Activated CD4-positive, alpha-beta T cell treated with anti-CD3 and anti-CD28 coated beads for 4 hours (primary cell): ENCODE measurements around the gene TMEM256.
"Not testable (repeated sequence)": the region's sequence is repeated elsewhere in the genome, so short reads cannot be mapped to it uniquely, and the experiment has no call there.

Experiments used
- DNase-seq, 2 donors: peaks; one replicate each; pipeline ENCODE4 v3.0.0-alpha.2; 2020

The TMEM256 gene

DNA sequence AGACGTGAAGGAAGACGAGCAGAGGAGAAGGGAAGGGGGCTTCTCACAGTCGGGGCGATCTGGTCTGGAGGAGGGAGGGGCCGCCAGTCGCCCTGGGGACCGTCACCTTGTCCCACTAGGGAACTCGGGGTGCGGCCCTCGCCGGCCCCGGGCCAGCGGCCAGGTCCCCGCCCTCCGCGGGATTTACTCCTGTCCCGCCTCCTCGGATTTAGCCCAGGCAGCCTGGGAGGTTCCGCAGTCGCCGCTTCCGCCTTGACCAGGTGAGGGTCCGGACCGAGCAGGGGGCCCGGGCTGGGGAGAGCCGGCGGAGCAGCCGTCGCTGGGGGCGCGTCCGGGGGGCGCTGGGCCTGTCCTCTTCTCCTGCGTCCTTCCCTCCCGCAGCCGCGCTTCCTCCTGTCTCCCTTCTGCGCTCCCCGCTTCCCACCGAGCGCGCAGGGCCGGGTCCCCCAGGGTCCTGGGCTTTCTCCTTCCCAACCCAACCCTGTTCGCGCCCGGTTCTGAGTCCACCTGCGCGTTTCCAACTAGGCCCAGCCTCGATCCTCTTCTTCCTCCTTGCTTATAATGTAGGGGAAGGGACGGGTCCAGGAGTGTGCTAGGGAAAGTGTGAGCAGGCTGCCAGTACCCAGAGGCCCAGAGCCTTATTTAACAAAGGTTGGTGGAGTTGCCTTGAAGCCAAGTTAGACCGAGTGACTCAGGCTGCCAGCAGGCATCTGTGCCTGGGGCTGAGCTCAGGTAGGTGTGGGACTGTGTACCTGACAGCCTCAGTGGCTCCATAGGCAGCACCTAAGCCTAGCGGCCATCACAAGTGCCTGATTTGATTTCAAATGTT, 22.8 kb downstream of the TMEM256 start, which contains the start of gene TNK1:
Gene TNK1 (plus strand): TSS at position 235 of the 829 bp plus-strand sequence. CDS start 1,838 bp downstream, outside the sequence.
- DNase-seq = no peak

DNA sequence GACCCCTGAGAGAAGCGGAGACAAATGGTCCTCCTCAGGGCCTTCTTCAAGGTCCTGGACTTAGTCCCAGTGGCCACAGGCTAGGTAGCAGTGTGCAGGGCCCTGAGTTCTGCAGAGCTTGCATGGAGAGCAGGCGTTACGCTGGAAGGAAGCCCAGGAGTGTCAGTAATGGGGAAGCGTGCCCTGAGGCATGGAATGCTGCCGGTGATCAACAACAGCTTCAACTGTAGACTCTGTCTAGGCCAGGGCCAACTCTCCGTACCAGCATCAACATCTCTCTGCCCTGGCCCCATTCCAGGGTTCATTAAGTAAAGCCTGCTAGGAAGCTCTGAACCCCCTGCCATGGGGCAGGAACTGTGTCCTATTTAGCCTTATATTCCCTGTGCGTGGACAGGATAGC, 23.6 kb downstream of the TMEM256 start:
- DNase-seq = no peak

DNA sequence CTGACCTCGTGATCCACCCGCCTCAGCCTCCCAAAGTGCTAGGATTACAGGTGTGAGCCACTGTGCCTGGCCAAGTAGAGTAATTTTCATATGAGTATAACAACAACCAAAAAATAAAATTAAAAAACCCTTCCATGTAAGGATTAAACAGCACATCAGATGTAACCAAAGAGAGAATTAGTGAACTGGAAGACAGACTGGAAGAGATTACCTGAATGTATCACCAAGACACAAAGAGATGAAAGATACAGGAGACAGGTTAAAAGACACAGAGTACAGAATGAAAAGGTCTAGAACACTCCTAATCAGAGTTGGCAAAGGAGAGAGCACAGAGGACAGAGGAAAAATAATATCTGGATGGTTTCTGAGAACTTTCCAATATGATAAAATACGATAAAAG, 24.8 kb downstream of the TMEM256 start:
- DNase-seq = no peak

DNA sequence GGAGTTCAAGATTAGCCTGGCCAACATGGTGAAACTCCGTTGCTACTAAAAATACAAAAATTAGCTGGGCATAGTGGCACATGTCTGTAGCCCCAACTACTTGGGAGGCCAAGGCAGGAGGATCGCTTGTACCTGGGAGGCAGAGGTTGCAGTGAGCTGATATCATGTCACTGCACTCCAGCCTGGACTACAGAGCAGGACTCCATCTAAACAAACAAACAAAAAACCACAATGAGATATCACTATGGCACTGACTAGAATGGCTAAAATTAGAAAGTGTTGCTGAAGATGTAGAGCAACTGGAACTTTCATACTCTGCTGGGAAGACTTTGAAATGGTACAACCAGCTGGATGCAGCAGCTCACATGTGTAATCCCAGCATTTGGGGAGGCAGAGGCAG, 29.5 kb downstream of the TMEM256 start:
- DNase-seq = no peak

DNA sequence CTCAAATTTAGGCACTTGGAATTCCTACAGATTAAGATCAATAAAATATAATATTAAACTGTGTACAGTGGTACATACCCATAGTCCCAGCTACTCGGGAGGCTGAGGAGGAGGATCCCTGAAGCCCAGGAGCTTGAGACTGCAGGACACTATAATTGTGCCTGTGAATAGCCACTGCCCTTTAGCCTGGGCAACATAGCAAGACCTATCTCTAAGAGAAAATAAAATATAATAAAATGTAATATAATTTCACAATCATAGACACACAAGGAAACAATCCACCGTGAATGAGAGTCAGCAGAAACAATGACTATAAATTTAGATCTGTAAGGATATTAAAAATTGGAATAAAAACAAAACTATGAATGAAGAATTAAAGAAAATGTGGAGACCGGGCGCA, 33.0 kb downstream of the TMEM256 start:
- no peak for DNase-seq

DNA sequence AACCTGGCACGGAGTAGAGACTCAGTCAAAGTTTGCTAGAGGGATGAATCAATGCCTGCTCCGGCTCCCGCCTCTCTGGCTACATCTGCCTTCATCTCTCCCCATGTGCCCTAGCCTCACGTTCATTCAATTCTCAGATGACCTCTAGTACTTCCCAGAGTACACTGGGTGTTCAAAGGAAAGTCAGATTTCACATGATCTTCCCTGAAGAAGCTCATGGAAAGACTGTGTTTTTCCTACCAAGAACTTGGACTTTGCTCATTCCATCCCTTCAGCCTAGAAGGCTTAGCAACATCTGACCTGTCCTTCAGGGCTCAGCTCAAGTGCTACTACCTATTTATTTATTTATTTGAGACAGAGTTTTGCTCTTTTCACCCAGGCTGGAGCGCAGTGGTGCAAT, 34.1 kb downstream of the TMEM256 start:
- no peak for DNase-seq

DNA sequence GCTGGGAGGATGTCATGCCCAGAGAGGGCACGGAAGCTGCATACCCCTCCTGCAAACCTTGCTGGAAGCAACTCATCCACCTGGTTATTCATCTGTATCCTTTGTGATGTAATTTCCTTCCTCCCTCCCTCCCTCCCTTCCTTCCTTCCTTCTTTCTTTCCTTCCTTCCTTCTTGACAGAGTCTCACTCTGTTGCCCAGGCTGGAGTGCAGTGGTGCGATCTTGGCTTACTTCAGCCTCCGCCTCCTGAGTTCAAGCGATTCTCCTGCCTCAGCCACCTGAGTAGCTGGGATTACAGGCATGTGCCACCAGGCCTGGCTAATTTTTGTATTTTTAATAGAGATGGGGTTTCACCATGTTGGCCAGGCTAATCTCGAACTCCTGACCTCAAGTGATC, 35.3 kb downstream of the TMEM256 start:
- not testable (repeated sequence) for DNase-seq

DNA sequence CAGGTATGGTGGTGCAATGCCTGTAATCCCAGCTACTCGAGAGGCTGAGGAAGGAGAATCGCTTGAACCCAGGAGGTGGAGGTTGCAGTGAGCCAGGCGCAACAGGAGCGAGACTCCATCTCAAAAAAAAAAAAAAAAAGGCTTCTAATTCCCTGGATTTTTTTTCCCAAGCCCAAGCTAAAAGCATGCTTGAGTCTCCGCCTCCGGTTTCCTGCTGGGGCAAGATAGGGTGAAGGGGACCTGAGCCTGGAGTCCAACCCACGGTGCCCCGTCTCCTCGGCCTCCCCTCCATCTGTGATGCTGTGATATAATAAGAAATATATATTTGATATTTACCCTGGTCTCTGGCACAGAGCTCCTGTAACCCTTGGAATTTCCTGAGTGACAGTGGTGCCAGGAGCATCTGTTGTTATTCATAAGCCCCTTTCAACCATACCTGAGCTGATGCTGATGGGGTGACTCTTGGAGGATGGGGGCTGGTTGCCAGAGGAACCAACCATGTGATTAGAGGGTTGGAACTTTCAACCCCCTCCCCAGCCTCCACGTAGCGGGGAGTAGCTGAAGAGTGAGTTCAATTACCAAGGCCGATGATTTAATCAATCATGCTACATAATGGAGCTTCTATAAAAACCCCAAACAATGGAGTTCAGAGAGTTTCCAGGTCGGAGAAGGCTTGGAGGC, 35.8 kb downstream of the TMEM256 start:
- DNase-seq = no peak

DNA sequence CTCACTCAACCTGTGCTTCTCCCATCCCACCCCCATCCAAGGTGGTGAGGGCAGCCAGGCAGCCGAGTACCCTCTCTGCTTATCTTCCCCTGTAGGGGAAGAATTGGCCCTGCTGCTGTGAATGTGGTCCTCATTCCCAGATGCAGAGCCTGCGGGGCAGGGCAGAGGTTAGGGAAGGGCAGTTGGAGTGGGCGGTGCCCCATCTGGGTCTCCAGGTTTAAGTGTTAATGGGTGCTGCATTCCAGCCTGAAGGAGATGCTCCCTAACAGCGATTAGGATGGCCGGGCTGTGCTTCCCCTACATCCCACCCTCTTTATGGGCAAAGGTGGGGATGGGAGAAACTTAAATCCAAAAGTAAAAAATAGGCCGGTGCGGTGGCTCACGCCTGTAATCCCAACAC, 36.8 kb downstream of the TMEM256 start:
- DNase-seq = no peak

DNA sequence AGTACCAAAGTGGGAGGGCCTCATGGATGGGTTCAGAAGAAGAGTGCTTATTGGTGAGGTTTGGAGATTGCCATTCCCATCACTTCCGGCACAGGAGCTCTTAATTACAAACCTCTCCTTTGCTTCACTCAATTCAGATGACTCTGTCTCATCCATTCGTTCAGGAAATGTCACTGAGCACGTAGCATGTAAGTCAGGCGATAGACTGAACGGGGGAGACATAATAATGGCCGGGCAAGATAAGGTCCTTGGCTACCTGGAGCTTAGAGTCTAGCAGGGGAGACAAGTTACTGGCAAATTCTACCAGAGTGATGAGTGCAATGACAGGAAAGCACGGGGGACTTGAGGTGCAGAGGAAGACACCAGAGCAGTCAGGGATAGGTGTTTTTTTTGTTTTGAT, 37.9 kb downstream of the TMEM256 start:
- not testable (repeated sequence) for DNase-seq

DNA sequence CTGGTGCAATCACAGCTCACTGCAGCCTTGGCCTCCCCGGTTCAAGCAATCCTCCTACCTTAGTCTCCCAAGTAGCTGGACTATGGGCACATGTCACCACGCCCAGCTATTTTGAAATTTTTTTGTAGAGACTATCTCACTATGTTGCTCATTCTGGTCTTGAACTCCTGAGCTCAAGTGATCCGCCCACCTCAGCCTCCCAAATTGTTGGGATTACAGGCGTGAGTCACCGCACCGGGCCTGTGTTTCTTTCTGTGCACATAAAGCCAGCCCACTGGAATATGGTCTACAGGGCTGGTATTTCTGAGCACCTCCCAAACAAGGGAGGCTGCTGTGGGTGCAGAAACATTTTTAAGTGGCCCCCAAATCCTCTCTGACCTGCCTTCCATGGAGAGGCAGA, 40.6 kb downstream of the TMEM256 start:
- DNase-seq = no peak

DNA sequence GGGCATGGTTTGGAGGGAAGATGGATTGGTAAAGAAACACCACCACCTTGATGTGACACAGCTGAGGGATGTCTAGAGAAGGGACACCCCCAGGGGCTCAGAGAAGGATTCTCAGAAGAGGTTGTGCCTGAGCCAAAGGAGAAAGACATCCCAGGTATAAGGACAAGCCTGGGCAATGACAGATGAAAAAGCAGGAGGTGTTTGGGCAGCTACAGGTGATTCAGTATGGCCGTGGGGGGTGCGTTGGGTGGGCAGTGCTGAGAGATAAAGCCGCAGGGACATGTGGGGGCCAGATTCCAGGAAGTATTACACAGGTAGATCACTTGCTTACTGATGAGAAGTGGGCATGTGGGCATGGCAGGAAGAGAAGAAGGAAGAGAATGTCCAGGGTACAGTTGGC, 42.0 kb downstream of the TMEM256 start:
- no peak for DNase-seq

DNA sequence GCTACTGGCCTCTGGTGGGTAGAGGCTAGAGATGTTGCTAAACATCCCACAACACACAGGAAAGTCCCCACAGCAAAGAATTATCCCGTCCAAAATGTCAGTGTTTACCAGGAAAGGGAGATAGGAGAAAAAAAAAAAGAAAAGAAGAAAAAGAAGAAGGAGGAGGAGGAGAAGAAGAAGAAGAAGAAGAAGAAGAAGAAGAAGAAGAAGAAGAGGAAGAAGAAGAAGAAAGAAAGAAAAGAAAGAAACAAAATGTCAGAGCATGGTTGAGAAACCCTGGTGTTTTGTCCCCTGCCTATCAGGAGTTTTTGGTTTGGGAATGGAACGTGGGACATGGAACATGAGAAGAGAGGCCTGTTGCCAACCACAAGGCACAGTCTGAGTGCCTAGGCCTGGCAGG, 46.5 kb downstream of the TMEM256 start:
- no peak for DNase-seq

DNA sequence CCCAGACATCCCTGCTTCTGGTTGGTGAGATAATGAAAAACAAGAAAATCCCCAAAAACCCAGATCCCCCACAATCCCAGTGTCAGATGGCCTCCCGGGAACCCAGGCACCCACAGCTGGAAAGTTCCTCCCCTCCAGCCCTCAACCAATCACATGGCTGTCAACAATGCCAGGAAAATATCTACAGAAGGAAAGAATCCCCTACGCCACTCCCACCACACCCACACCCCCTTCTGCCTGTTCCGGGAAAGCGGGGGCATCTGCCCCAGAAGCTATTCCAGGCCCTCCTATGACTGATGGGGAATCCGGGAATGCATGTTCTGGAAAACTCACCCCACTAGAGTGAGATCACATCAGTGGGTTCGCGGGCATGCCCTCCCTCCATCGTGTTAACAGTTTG, 47.1 kb downstream of the TMEM256 start:
- no peak for DNase-seq

DNA sequence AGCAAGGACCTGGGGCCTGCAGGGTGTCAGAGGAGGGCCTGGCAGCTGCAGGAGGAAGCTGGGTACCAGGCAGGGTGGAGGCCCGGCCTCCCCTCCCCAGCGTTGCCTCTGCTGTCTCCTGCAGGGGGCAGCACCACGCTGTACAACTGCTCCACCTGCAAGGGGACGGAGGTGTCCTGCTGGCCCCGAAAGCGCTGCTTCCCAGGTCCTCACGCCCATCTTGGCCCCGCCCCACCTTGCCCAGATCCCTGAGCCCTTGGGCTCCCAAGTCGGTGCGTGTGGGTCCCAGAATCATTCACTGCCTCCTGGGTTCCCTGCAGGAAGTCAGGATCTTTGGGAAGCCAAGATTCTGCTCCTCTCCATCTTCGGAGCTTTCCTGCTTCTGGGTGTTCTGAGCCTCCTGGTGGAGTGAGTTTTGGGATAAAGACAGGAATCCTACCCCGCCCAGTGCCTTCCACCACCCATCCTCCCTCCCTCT, 47.8 kb downstream of the TMEM256 start:
- peak; percentile 80 to 83 for DNase-seq

DNA sequence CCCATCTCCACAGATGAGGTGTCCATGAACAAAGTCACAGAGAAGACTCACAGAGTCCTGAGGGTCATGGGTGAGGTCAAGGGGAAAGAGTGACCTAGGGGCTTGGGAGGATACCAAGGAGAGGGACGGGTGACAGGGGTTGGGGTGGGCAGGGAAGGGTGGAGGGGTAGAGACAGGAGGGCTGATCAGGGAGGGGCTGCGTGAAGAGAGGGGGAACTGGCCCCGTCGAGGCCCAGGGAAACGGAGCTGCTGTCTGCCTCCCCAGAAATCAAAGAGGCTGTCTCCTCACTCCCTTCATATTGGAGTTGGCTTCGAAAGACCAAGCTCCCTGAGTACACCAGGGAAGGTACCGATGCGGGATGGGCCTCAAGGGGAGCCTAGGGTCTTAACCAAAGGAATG, 48.3 kb downstream of the TMEM256 start:
- DNase-seq = no peak

DNA sequence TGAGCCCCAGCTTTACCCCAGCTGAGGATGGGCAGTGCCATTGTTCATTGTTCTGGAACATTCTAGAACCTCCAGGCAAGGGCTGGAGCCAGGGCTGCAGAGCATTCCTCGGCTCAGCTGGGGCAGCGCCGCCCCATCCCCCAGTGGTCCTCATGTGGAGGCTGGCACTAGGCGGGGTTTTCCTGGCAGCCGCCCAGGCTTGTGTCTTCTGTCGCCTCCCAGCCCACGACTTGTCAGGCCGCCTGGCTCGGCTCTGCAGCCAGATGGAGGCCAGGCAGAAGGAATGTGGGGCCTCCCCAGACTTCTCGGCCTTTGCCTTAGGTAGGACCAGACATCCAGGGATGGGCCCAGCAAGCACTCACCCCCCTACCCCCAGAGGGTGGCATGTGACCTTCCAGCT, 48.8 kb downstream of the TMEM256 start, which contains the start of gene TMEM95:
Gene TMEM95 (plus strand): TSS at position 104 of the 400 bp plus-strand sequence. CDS start 49 bp downstream, at position 153.
- DNase-seq = no peak

DNA sequence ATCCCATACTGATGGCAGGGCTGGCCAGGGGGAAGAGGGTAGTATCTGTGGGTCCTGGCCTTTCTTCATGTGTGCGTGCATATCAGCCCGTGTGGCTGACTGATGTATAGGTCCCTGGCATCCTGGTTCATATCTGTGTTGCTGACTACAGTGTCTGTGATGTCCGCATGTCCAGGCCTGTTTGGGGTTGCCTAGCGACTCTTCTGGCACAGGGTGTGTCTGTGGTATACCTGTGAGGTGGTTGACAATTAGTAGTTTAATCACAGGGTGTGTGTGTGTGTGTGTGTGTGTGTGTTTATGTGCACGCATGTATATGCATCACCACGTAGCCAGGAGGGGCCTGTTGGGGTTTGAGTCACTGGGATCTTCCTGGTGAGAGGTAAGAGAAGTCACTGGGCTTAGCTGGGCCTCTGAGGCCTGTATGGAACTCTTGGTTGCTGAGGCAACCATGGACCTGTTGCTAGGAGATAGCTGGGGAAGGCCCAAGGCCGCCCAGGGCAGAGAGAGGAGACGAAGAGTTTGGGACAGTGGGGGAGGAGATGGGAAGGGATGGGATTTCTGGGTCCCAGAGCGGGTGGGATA, 49.5 kb downstream of the TMEM256 start:
- DNase-seq = no peak
